GM21737 (cell line): Measurements from ENCODE around the gene PRKAB1.

Experiments used
- ATAC-seq: cut with Tn5 transposase; IDR thresholded peaks from one replicate; pipeline ENCODE4 v1.9.1; 2021; ENCODE audit warnings: mild to moderate bottlenecking, moderate library complexity; ENCODE audit not compliant: unreplicated experiment

PRKAB1 gene

DNA sequence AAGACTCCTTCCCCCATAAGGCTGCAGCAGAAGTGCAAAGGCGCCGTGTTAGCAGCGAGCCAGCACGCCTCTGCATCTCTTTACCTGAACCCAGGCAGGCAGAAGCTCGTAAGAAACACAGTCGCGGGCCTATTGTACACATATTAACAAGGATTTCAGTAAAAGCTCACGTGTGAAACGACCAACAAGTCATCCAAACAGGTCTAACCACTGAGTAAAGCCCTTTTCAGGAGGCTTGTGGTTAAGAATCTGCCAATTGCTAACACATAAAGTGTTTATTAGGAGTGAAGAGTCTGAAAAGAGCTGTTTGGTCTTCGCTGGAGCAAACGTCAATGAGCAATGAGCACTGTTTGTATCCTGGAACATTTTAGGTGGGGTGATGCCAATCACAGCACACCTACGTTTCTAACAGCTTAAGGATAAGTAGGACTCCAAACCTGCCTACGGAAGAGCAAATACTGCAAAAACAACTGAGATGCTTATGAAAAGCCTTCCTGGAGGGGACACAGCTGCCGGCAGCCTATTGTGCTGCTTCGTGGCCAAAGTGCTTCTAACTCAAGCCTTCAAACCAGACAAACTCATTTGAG lies 43.1 kb downstream of the PRKAB1 start:
- ATAC-seq = no peak

DNA sequence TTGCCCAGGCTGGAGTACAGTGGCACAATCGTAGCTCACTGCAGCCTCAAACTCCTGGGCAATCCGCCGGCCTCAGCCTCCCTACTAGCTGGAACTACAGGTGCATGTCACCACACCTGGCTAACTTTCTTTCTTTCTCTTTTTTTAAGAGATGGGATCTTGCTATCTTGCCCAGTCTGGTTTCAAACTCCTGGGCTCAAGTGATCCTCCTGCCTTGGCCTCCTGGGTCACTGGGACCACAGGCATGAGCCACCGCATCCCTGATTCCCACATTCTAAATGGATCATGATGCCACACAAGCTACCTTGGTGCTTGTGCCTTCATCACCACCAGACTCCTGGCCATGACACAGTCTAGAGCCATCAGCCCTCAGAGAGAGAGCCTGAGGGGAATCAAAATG lies 43.8 kb downstream of the PRKAB1 start:
- no peak for ATAC-seq

GRCh38 chr12:119712721-119713120 lies 44.8 kb downstream of the PRKAB1 start:
- ATAC-seq = no peak

DNA sequence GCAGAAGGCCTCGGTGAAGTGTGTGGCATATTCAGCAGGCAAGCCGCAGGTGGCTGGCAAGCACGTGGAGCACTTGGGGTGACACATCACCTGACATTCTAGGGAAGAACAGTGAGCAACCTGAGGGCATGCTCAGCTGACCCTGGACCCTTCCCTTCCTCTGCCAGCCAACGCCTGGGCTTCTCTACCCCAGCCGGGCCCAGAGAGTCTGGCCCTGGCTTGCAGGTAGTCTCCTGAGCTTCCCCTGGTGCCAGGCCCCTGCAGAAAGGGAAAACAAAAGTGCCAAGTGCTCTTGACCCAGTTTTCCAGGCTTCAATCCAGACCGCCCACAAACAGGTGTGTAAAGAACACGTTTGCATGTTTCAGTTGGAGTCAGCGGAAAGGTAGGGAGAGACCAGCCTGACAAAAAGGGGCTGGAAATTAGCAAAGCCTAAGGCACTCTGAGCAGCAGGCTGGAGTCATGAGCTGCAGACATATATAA lies 45.7 kb downstream of the PRKAB1 start:
- ATAC-seq = no peak

GRCh38 chr12:119714614-119715267 lies 46.8 kb downstream of the PRKAB1 start:
- ATAC-seq = no peak

DNA sequence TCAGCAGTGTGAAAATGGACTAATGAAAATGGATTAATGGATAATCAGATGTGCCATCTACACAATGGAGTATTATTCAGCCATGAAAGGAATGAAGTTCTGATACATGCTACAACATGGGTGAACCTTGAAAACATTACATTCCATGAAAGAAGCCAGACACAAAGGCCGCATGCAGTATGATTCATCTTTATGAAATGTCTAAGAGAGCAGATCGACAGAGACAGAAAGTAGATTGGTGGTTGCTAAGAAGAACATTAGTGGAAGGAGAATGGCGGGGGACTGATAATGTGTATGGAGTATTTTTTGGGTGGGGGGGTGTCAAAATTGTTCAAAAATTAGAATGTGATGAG lies 47.3 kb downstream of the PRKAB1 start:
- no peak for ATAC-seq

DNA sequence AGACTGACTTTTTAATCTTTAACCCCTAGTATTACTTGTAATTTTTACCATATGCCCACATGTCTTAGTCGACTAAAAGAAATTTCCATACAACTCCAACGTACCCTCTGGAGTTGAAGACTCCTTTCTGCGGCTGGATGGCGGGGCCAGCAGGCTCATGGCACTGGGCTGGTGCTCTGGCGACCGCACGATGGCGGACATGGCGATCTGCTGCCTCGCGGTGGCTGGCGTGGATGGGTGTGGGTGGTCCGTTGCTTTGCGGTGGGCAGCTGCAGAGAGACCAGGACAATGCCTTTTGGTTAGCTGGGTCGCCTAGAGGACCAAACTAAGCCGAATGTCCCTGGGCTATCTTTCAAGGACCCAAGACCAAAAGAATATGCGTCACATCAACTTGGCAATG lies 50.2 kb downstream of the PRKAB1 start:
- ATAC-seq = no peak

DNA sequence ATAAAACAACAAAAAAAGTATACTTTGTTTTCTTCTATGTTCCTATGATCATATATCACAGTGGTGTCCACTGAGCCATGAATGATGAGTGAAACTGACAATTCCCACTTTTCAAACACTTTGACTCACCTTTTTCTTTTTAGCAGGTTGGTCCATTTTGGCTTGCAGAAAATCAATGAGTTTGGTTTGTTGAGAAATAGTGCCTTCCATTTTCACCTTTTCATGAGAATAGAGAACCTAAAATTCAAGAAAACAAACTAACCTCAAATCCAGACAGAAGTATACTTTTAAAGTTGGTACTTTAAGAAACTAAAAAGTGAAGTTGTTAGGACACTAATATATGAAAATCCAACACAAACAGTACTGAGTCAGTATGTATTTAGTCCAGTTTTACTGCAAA lies 52.4 kb downstream of the PRKAB1 start:
- ATAC-seq = no peak

DNA sequence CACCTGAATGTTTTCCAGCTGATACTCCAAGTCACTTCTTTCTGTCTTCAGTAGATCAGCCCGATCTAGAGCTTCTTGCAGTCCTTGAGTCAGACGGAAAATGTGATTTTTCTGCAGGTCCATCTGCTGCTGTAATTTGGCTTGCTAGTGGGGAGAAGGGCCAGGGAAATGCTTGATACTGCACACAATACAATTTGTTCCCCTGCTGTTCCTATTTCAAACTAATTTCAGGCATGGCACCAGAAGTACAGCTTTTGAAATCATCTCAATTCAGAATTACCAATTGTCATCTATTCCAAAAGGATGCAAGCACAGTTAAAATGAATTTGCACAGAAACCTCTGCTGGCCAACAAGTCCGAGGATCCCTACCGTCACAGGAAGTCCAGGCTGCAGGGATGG lies 53.4 kb downstream of the PRKAB1 start:
- no peak for ATAC-seq

GRCh38 chr12:119725523-119725922 lies 57.6 kb downstream of the PRKAB1 start:
- ATAC-seq = no peak

DNA sequence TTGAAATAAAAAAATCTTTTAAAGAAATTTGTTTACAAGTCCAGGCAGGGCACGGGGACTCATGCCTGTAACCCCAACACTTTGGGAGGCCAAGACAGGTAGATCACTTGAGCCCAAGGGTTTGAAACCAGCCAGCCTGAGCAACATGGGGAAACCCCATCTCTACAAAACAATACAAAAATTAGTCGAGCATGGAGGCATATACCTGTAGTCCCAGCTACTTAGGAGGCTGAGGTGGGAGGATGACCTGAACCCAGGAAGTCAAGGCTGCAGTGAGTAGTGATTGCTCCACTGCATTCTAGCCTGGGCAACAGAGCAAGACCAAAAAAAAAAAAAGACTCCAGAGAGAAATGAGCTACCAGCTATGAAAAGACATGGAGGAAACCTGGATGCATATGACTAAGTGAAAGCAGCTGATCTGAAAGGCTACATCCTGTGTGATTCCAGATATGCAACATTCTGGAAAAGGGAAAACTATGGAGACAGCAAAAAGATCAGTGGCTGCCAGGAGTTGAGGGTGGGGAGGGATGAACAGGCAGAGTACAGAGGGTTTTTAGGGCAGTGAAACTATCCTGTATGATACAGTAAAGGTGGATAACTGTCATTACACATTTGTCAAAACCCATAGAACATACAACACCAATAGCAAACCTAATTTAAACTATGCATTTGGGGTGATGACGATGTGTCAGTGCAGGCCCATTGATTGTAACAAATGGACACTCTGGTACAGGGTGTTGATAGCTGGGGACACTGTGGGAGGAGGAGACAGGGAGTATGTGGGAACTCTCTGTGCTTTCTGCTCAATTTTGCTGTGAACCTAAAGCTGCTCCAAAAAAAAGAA lies 59.9 kb downstream of the PRKAB1 start:
- no peak for ATAC-seq

DNA sequence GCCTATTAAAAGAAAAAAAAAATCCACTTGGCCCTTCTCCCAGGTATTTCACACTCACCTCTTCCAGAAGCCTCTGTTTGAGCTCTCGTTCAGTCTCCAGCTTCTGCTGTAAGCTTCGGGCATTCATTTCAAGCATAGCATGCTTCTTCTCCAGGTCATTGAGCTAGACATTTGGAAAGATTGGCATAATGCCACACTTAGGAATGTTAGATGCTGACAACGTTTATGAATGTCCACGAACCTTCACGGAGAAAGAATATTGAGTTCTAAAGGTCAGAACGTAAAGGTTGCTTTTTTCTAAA lies 60.5 kb downstream of the PRKAB1 start:
- ATAC-seq = no peak

GRCh38 chr12:119729871-119730270 lies 61.9 kb downstream of the PRKAB1 start:
- ATAC-seq = no peak

- no peak for ATAC-seq
Measured at GRCh38 chr12:119730381-119730780, 62.4 kb downstream of the PRKAB1 start.
